Heart right ventricle (tissue), 16 donors: Measurements from ENCODE around the gene CD109. TPM values are rescaled to one million over a fixed set of nuclear protein-coding genes. Genes with fewer than 3 reads are reported as not detected.

Source experiments
- ATAC-seq, 8 donors: fragments of 200-7000 bp; cut with Tn5 transposase; one replicate each; pipeline ENCODE4 v1.9.1; 2020; ENCODE audit warnings: mild to moderate bottlenecking in 8 of 8, moderate library complexity in 8 of 8, moderate number of reproducible peaks in 1 of 8
- DNase-seq, 2 donors: peaks; one replicate each; pipeline ENCODE4 v3.0.0-alpha.2; 2020
- H3K27ac ChIP-seq, 10 donors: fragments of 200-600 bp; sonication (generic) in 2 of 10; one replicate each; pipeline versions ENCODE4 v1.5.0 to v1.8.0; 2020 to 2022; ENCODE audit warnings: mild to moderate bottlenecking in 3 of 10
- H3K27me3 ChIP-seq, 7 donors: fragments of 200-600 bp; one replicate each; pipeline ENCODE4 v1.8.0; 2021 to 2022; ENCODE audit warnings: mild to moderate bottlenecking in 2 of 7
- H3K36me3 ChIP-seq, 9 donors: fragments of 200-600 bp; sonication (generic) in 1 of 9; one replicate each; pipeline versions ENCODE4 v1.5.0 to v1.8.0; 2020 to 2022; ENCODE audit warnings: mild to moderate bottlenecking in 2 of 9
- H3K4me1 ChIP-seq, 9 donors: fragments of 200-600 bp; sonication (generic) in 1 of 9; one replicate each; pipeline versions ENCODE4 v1.5.0 to v1.8.0; 2020 to 2022; ENCODE audit warnings: mild to moderate bottlenecking in 4 of 9
- H3K4me3 ChIP-seq, 10 donors: fragments of 200-600 bp; sonication (generic) in 2 of 10; one replicate each; pipeline versions ENCODE4 v1.5.0 to v1.8.0; 2020 to 2022; ENCODE audit warnings: mild to moderate bottlenecking in 7 of 10, moderate library complexity in 2 of 10
- H3K9me3 ChIP-seq, 11 donors: fragments of 200-600 bp in 10 of 11; sonication (generic) in 2 of 11; one replicate each; pipeline versions ENCODE4 v1.5.0 to v1.8.0; 2013 to 2022; ENCODE audit warnings: mild to moderate bottlenecking in 2 of 11, control low read depth in 1 of 11, moderate library complexity in 1 of 11
- WGBS, 2 donors: extraction: QIAGEN DNeasy Blood & Tissue Kit; methylation state at CpG; one replicate each; pipeline ENCODE4 v1.1.7; 2013; ENCODE audit warnings: inconsistent platforms in 1 of 2; 5-methylcytosine and 5-hydroxymethylcytosine counted together
- intact Hi-C, 10 donors: fragments of 100-400 bp; cut with DNase I; formaldehyde crosslinking; loops; one replicate each; pipeline versions ENCODE4 v1.11.1 to v1.14.2; 2022
- long read RNA-seq, 3 donors: library from polyadenylated mRNA; unstranded; transcript quantifications; one replicate each; pipeline ENCODE4 v2.0.0, GENCODE V29; 2020 to 2021
- polyA plus RNA-seq, 2 donors: library from polyadenylated mRNA; stranded (reverse); fragments of 200-250 nt; gene quantifications; one replicate each; pipeline ENCODE4 v1.2.3, GENCODE V29; 2013
- total RNA-seq, 10 donors: library from RNA; stranded (reverse); fragmentation: NEBNext Ultra II Directional in 3 of 10; extraction: Animal tissue kit (Norgen Biotek cat#: 25700) in 3 of 10; gene quantifications; one replicate each; pipeline versions ENCODE4 v1.2.1 to v1.2.4, GENCODE V29; 2021 to 2023
- TF ChIP-seq, protein P1 (sequence below), 9 donors: fragments of 200-600 bp; sonication (generic) in 2 of 9; IDR thresholded peaks; one replicate each; pipeline versions ENCODE4 v1.5.0 to v1.8.0; 2021 to 2022; ENCODE audit warnings: antibody characterized with exemption in 9 of 9, mild to moderate bottlenecking in 5 of 9, moderate library complexity in 1 of 9
- donor health status: Arrhythmogenic right ventricular cardiomyopathy.
- donor health status: ischemic (EF 13 %, LVEDD 7.1; RV severe dilation, severe dysfunction).
- donor health status: healthy with polysubstance abuse.
- donor health status: DM: no; HTN: yes; CAD: no.
- donor health status: DM: no; HTN: no; CAD: no.
- donor health status: ischemic (EF 25% LVEDD 6.9; RV normal size, moderate dysfunction).
- donor health status: ischemic (EF 25% LVEDD 5.7; RV mildly dilated, moderate dysfunction).
- donor health status: healthy.
- donor health status: DM: yes; HTN: yes; CAD: no.
- donor health status: Ischemic cardiomyopathy.
- donor health status: ischemic (EF 35%, LVEDD 5.7; RV mildly dilated, moderate dysfunction).
- donor health status: nonischemic (EF 11% LVEDD 7.7; RV severe dilation, severe dysfunction).
- donor health status: DM: yes; HTN: yes; CAD: no.
- donor health status: PGD.
- donor health status: ischemic (EF 29% LVEDD 5.4; RV normal size, mild dysfunction).
- donor health status: nonischemic (EF 23%, LVEDD 6.1; RV moderate dilation, normal function).

Gene CD109
- total RNA-seq (10 to 100 TPM in 5 of 10 donors, 1 to 10 TPM in 5; 5.8 to 15.4 (median 10.2) TPM), polyA plus RNA-seq (1 to 10 TPM; 2.3 to 3.1 TPM)
- long read RNA-seq, donor 1, full-length matches to known transcripts: 3 of 9 reads
- long read RNA-seq, donor 1, partial matches to known transcripts: 1 of 9 reads
- long read RNA-seq, donor 1, other reads (novel, unspliced or antisense): 5 of 9 reads
- long read RNA-seq, donor 2, full-length matches to known transcripts: 7 of 19 reads
- long read RNA-seq, donor 2, partial matches to known transcripts: 4 of 19 reads
- long read RNA-seq, donor 2, other reads (novel, unspliced or antisense): 8 of 19 reads
- long read RNA-seq, donor 3, full-length matches to known transcripts: 1 of 13 reads
- long read RNA-seq, donor 3, partial matches to known transcripts: 6 of 13 reads
- long read RNA-seq, donor 3, other reads (novel, unspliced or antisense): 6 of 13 reads

- H3K9me3 ChIP-seq: peaks cover 0 to 5% (median 0%) of the 10 kb centered on the region in 11 donors
- peak; percentile 38 to 56 for DNase-seq
- peak within 1 kb of the TSS; percentile 18 to 88 (median 64) for H3K27ac ChIP-seq
- H3K4me1 ChIP-seq: peaks cover 0 to 34% (median 15%) of the 10 kb centered on the region in 9 donors
- TF ChIP-seq, protein P1, sequence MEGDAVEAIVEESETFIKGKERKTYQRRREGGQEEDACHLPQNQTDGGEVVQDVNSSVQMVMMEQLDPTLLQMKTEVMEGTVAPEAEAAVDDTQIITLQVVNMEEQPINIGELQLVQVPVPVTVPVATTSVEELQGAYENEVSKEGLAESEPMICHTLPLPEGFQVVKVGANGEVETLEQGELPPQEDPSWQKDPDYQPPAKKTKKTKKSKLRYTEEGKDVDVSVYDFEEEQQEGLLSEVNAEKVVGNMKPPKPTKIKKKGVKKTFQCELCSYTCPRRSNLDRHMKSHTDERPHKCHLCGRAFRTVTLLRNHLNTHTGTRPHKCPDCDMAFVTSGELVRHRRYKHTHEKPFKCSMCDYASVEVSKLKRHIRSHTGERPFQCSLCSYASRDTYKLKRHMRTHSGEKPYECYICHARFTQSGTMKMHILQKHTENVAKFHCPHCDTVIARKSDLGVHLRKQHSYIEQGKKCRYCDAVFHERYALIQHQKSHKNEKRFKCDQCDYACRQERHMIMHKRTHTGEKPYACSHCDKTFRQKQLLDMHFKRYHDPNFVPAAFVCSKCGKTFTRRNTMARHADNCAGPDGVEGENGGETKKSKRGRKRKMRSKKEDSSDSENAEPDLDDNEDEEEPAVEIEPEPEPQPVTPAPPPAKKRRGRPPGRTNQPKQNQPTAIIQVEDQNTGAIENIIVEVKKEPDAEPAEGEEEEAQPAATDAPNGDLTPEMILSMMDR (IDR thresholded peaks at IDR 0.05): no peak
- intact Hi-C loops: no loop called here
- peak within 1 kb of the TSS; percentile 29 to 76 (median 66) for H3K4me3 ChIP-seq
- H3K27me3 ChIP-seq: no peaks in the 10 kb centered on the region
- 6 to 7% methylated on average over 61 of the region's 61 CpGs for WGBS, 2 donors
- no peaks in the 10 kb centered on the region for H3K36me3 ChIP-seq
- ATAC-seq: peak; percentile 81 to 95 (median 88)
Observed at GRCh38 chr6:73695619-73696421, at the start of gene CD109. TSS of gene CD109 (plus strand) at chr6:73696203. CDS start at chr6:73696216, 13 bp downstream.

DNA sequence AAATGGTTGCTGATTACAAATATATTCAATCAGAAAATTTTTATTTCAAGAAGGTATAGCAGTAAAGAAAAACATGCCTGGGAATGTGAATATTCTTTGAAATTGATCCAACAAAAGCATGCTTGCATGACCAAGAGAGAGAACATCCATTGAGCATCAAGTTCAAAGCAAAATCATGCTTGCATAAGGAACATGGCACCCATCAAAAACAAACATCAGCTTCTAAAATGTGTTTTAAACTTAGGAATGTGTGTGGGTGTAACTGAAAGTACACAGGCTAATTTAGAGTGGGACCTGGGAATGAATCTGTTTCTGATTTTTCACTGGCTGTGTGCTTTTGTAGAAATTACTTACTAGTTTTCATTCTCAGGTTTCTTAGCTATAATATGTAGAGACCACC lies 47.8 kb upstream of the CD109 start:
- no peak for ATAC-seq
- Histone ChIP-seq H3K27ac (no peak overlapping the region), H3K36me3 (peaks cover 0 to 36% (median 6%) of the 10 kb centered on the region in 9 donors), H3K27me3 (no peaks in the 10 kb centered on the region), H3K9me3 (no peaks in the 10 kb centered on the region), H3K4me1 (peaks cover 0 to 30% (median 14%) of the 10 kb centered on the region in 9 donors), H3K4me3 (no peak overlapping the region)
- DNase-seq: no peak
- TF ChIP-seq, protein P1 (IDR thresholded peaks at IDR 0.05): no peak
- intact Hi-C loops: no loop called here

DNA sequence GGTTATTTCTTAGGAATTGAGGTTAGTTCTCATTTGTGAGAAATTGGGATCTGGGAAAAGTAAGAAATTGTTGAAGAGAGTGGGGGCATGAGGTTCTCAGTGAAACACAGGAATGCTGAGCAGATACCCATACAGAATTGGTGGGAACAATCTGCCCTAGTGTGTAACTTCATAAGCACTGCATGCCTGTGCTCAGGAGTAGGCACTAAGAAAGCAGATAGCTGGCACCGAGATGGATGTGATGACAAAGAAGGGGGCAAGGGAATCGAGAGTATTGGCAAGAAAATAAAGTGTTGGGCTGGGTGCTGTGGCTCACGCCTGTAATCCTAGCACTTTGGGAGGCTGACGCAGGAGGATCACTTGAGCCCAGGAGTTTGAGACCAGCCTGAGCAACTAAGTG lies 46.2 kb upstream of the CD109 start:
- ATAC-seq (no peak), DNase-seq (no peak)
- intact Hi-C loops: no loop called here
- H3K27ac ChIP-seq: no peak overlapping the region
- H3K9me3 ChIP-seq: no peaks in the 10 kb centered on the region
- H3K4me1 ChIP-seq: peaks cover 0 to 32% (median 19%) of the 10 kb centered on the region in 9 donors
- 69 to 73% methylated on average over 4 of the region's 4 CpGs for WGBS, 2 donors
- peaks cover 0 to 32% (median 6%) of the 10 kb centered on the region in 9 donors for H3K36me3 ChIP-seq
- no peaks in the 10 kb centered on the region for H3K27me3 ChIP-seq
- H3K4me3 ChIP-seq: no peak overlapping the region
- TF ChIP-seq, protein P1 (IDR thresholded peaks at IDR 0.05): no peak
